AG09309 (cell line): ENCODE measurements around the gene YWHAB.
A peak's percentile ranks its signal among the peaks of the same experiment; 100 is the strongest.

Experiments
- DNase-seq: peaks from one replicate; pipeline ENCODE4 v3.0.0-alpha.2; 2010; ENCODE audit warnings: low read depth
- H3K4me3 ChIP-seq: 2 replicates; pipeline ENCODE4 v1.5.1; 2011; ENCODE audit warnings: mild to moderate bottlenecking, low read depth, low read length, moderate library complexity; ENCODE audit not compliant: control insufficient read depth
- CTCF ChIP-seq: IDR thresholded peaks from 2 replicates; pipeline ENCODE4 v1.5.1; 2011; ENCODE audit warnings: mild to moderate bottlenecking, low read depth, low read length, inconsistent platforms; ENCODE audit not compliant: insufficient read depth, control insufficient read depth; ENCODE audit errors: missing control alignments

Gene YWHAB

GRCh38 chr20:44885392-44886265 is at the start of gene YWHAB:
Gene YWHAB (plus strand): TSS chr20:44885705. CDS start chr20:44901534, 15,829 bp downstream.
- peak within 1 kb of the TSS; percentile 84 for H3K4me3 ChIP-seq
- no peak for TF ChIP-seq CTCF
- peak; percentile 77 for DNase-seq

GRCh38 chr20:44836601-44837120 is 48.8 kb upstream of the YWHAB start:
- H3K4me3 ChIP-seq, result no peak overlapping the region
- no peak for TF ChIP-seq CTCF
- no peak for DNase-seq

GRCh38 chr20:44837946-44838345 is 47.6 kb upstream of the YWHAB start:
- no peak overlapping the region for H3K4me3 ChIP-seq
- no peak for DNase-seq
- TF ChIP-seq CTCF, result no peak

GRCh38 chr20:44838521-44838920 is 47.0 kb upstream of the YWHAB start:
- no peak for TF ChIP-seq CTCF
- DNase-seq, result no peak
- H3K4me3 ChIP-seq, result no peak overlapping the region

GRCh38 chr20:44839481-44839880 is 46.0 kb upstream of the YWHAB start:
- TF ChIP-seq CTCF, result no peak
- no peak overlapping the region for H3K4me3 ChIP-seq
- DNase-seq, result no peak

GRCh38 chr20:44840826-44841225 is 44.7 kb upstream of the YWHAB start:
- no peak for DNase-seq
- TF ChIP-seq CTCF, result no peak
- no peak overlapping the region for H3K4me3 ChIP-seq
